SW 1271 (cell line): ENCODE data around the gene USP17L15.
"Not testable (repeated sequence)": the region's sequence is repeated elsewhere in the genome, so short reads cannot be mapped to it uniquely, and the experiment has no call there.

ENCODE experiments used
- DNase-seq, 2 experiments: peaks; one replicate each; lab custom pipeline; 2025; lab: John Stamatoyannopoulos, UW

The USP17L15 gene

GRCh38 chr4:9234085-9234484 lies at the start of gene USP17L15:
Gene USP17L15 (plus strand): TSS chr4:9234385. CDS start chr4:9234385, 0 bp downstream.
- not testable (repeated sequence) for DNase-seq

GRCh38 chr4:9210357-9210756 lies 23.8 kb upstream of the USP17L15 start, which contains the start of gene USP17L10:
Gene USP17L10 (plus strand): TSS chr4:9210657. CDS start chr4:9210657, 0 bp downstream.
- not testable (repeated sequence) for DNase-seq

GRCh38 chr4:9214701-9215100 lies 19.5 kb upstream of the USP17L15 start:
- not testable (repeated sequence) for DNase-seq

GRCh38 chr4:9215105-9215504 lies 19.1 kb upstream of the USP17L15 start, which contains the start of gene USP17L11:
Gene USP17L11 (plus strand): TSS chr4:9215405. CDS start chr4:9215405, 0 bp downstream.
- not testable (repeated sequence) for DNase-seq

GRCh38 chr4:9219852-9220251 lies 14.3 kb upstream of the USP17L15 start, which contains the start of gene USP17L12:
Gene USP17L12 (plus strand): TSS chr4:9220152. CDS start chr4:9220152, 0 bp downstream.
- DNase-seq = not testable (repeated sequence)

- DNase-seq = not testable (repeated sequence)
Measured at GRCh38 chr4:9224596-9224995, 9.6 kb upstream of the USP17L15 start, which contains the start of gene USP17L13. Gene USP17L13 (plus strand): TSS chr4:9224896. CDS start chr4:9224896, 0 bp downstream.

GRCh38 chr4:9230249-9230648 lies 3.9 kb upstream of the USP17L15 start:
- DNase-seq = not testable (repeated sequence)

- DNase-seq = not testable (repeated sequence)
Measured at GRCh38 chr4:9238461-9238860, 4.3 kb downstream of the USP17L15 start.

GRCh38 chr4:9243579-9243978 lies 9.4 kb downstream of the USP17L15 start, which contains the start of gene USP17L17:
Gene USP17L17 (plus strand): TSS chr4:9243879. CDS start chr4:9243879, 0 bp downstream.
- DNase-seq = not testable (repeated sequence)

- DNase-seq = not testable (repeated sequence)
Measured at GRCh38 chr4:9247953-9248680, 13.9 kb downstream of the USP17L15 start, which contains the start of gene USP17L18. Gene USP17L18 (plus strand): TSS chr4:9248630. CDS start chr4:9248630, 0 bp downstream.

GRCh38 chr4:9253078-9253477 lies 18.9 kb downstream of the USP17L15 start, which contains the start of gene USP17L19:
Gene USP17L19 (plus strand): TSS chr4:9253378. CDS start chr4:9253378, 0 bp downstream.
- DNase-seq = not testable (repeated sequence)

- not testable (repeated sequence) for DNase-seq
Measured at GRCh38 chr4:9257824-9258223, 23.6 kb downstream of the USP17L15 start, which contains the start of gene USP17L20. Gene USP17L20 (plus strand): TSS chr4:9258124. CDS start chr4:9258124, 0 bp downstream.

- DNase-seq = not testable (repeated sequence)
Measured at GRCh38 chr4:9262572-9262971, 28.4 kb downstream of the USP17L15 start, which contains the start of gene USP17L21. Gene USP17L21 (plus strand): TSS chr4:9262872. CDS start chr4:9262872, 0 bp downstream.

- DNase-seq = not testable (repeated sequence)
Measured at GRCh38 chr4:9267319-9267718, 33.1 kb downstream of the USP17L15 start, which contains the start of gene USP17L22. Gene USP17L22 (plus strand): TSS chr4:9267619. CDS start chr4:9267619, 0 bp downstream.

- DNase-seq = not testable (repeated sequence)
Measured at GRCh38 chr4:9271719-9272118, 37.5 kb downstream of the USP17L15 start.
